Activated CD8-positive, alpha-beta T cell treated with anti-CD3 and anti-CD28 coated beads for 36 hours (primary cell): ENCODE results near the gene BAK1. TPM values are rescaled to one million over a fixed set of nuclear protein-coding genes. Genes with fewer than 3 reads are reported as not detected.
A peak's percentile ranks its signal among the peaks of the same experiment; 100 is the strongest.
"Not testable (repeated sequence)": the region's sequence is repeated elsewhere in the genome, so short reads cannot be mapped to it uniquely, and the experiment has no call there.

Experiments
- ATAC-seq: fragments of 200-7000 bp; cut with Tn5 transposase; one replicate; pipeline ENCODE4 v1.10.0; 2021; ENCODE audit warnings: mild to moderate bottlenecking, moderate library complexity
- CTCF ChIA-PET: fragments of 350-600 bp; sonication (Branson Sonifier 250); formaldehyde crosslinking; loops from one replicate; lab custom pipeline; 2021; ENCODE audit warnings: antibody characterized with exemption; lab: Charles Lee
- POLR2A ChIA-PET: fragments of 350-600 bp; sonication (Branson Sonifier 250); formaldehyde crosslinking; loops from one replicate; lab custom pipeline; 2021; ENCODE audit warnings: antibody characterized with exemption; lab: Charles Lee
- DNase-seq: peaks from one replicate; pipeline ENCODE4 v3.0.0-alpha.2; 2020
- H3K27ac Mint-ChIP-seq: one replicate; pipeline ENCODE4 v1.8.0; 2021; ENCODE audit warnings: mild to moderate bottlenecking, mixed read lengths
- H3K27me3 Mint-ChIP-seq: one replicate; pipeline ENCODE4 v1.8.0; 2021; ENCODE audit warnings: mixed read lengths
- H3K36me3 Mint-ChIP-seq: one replicate; pipeline ENCODE4 v1.8.0; 2021; ENCODE audit warnings: low read depth, mixed read lengths
- H3K4me1 Mint-ChIP-seq: one replicate; pipeline ENCODE4 v1.8.0; 2021; ENCODE audit warnings: low read depth, mixed read lengths
- H3K4me3 Mint-ChIP-seq: one replicate; pipeline ENCODE4 v1.8.0; 2021; ENCODE audit warnings: mild to moderate bottlenecking, moderate library complexity, mixed read lengths
- H3K9me3 Mint-ChIP-seq: one replicate; pipeline ENCODE4 v1.8.0; 2021; ENCODE audit warnings: mixed read lengths
- intact Hi-C: fragments of 100-400 bp; cut with micrococcal nuclease; formaldehyde crosslinking; loops from one replicate; pipeline ENCODE4 v1.10.0; 2022
- total RNA-seq, 2 experiments: library from RNA; stranded (reverse); gene quantifications; one replicate each; pipeline ENCODE4 v1.2.3, GENCODE V29; 2021
- TF ChIP-seq, protein P1 (sequence below): fragments of 200-600 bp; IDR thresholded peaks from one replicate; pipeline ENCODE4 v1.8.0; 2022; ENCODE audit warnings: antibody characterized with exemption, mild to moderate bottlenecking

The BAK1 gene
- total RNA-seq, 2 experiments from 2014 or later: 33.8 to 34.3 TPM

DNA sequence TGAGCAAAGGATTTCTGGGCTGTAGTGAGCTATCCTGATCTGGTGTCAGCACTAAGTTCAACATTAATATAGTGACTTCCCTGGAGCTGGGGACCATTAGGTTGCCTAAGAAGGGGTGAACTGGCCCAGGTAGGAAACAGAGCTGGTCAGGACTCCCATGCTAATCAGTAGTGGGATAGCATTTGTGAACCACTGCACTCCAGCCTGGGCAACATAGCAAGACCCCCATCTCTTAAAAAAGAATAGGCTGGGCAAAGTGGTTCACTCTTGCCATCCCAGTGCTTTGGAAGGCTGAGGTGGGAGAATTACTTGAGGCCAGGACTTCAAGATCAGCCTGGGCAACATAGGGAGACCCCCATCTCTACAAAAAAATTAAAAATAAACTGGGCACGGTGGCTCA lies 39.3 kb downstream of the BAK1 start:
- Mint-ChIP-seq H3K27me3 (no peaks in the 10 kb centered on the region), H3K27ac (no peak overlapping the region), H3K9me3 (no peaks in the 10 kb centered on the region), H3K36me3 (no peaks in the 10 kb centered on the region), H3K4me1 (no peaks in the 10 kb centered on the region), H3K4me3 (no peak overlapping the region)
- TF ChIP-seq, protein P1, sequence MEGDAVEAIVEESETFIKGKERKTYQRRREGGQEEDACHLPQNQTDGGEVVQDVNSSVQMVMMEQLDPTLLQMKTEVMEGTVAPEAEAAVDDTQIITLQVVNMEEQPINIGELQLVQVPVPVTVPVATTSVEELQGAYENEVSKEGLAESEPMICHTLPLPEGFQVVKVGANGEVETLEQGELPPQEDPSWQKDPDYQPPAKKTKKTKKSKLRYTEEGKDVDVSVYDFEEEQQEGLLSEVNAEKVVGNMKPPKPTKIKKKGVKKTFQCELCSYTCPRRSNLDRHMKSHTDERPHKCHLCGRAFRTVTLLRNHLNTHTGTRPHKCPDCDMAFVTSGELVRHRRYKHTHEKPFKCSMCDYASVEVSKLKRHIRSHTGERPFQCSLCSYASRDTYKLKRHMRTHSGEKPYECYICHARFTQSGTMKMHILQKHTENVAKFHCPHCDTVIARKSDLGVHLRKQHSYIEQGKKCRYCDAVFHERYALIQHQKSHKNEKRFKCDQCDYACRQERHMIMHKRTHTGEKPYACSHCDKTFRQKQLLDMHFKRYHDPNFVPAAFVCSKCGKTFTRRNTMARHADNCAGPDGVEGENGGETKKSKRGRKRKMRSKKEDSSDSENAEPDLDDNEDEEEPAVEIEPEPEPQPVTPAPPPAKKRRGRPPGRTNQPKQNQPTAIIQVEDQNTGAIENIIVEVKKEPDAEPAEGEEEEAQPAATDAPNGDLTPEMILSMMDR: no peak
- intact Hi-C loops: no loop called here
- DNase-seq: no peak
- no peak for ATAC-seq
- CTCF ChIA-PET: interaction anchor here (0.6 to 1.3 kb wide), 2 partner anchors 8 to 86 kb away, joined by 3 to 4 read pairs; no protein-coding TSS in a partner anchor
- POLR2A ChIA-PET: no interaction called here

DNA sequence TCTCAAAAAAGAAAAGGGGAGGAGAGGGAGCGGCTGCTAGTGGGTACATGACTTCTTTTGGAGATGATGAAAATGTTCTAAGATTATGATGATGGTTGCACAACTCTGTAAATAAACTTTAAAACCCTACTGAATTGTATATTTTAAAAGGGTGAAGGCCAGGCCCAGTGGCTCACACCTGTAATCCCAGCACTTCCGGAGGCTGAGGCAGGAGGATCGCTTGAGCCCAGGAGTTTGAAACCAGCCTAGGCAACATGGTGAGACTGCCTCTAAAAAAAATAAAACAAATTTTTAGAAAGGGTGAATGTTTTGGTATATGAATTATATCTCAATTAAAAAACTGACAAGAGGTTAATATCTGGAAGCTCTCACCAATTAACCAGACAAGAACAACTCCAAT lies 45.4 kb downstream of the BAK1 start:
- intact Hi-C loops: no loop called here
- ChIA-PET CTCF (interaction anchor here (1.3 kb wide), 1 partner anchor 144 kb away, joined by 4 read pairs; no protein-coding TSS in a partner anchor), POLR2A (no interaction called here)
- Mint-ChIP-seq H3K36me3 (no peaks in the 10 kb centered on the region), H3K9me3 (no peaks in the 10 kb centered on the region), H3K4me1 (peaks cover 9% of the 10 kb centered on the region), H3K4me3 (no peak overlapping the region), H3K27me3 (no peaks in the 10 kb centered on the region), H3K27ac (no peak overlapping the region)
- no peak for ATAC-seq
- no peak for DNase-seq
- TF ChIP-seq, protein P1: no peak

DNA sequence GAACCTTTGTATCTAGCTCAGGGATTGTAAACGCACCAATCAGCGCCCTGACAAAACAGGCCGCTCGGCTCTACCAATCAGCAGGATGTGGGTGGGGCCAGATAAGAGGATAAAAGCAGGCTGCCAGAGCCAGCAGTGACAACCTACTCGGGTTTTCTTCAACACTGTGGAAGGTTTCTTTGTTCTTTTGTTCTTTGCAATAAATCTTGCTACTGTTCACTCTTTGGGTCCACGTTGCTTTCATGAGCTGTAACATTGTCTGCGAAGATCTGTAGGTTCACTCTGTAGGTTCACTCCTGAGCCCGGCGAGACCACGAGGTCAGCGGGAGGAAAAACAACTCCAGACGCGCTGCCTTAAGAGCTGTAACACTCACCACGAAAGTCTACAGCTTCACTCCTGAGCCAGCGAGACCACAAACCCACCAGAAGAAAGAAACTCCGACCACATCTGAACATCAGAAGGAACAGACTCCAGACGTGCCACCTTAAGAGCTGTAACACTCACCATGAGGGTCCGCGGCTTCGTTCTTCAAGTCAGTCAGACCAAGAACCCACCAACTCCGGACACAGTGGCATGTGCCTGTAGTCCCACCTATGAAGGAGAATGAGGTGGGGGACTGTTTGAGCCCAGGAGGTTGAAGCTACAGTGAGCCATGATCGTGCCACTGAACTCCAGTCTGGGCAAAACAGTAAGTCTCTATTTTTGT lies 46.8 kb downstream of the BAK1 start:
- ChIA-PET POLR2A (interaction anchor here (0.6 to 1.6 kb wide), 14 partner anchors 15 to 562 kb away, joined by 3 to 7 read pairs (median 3); partner anchors contain the start of gene BAK1), CTCF (interaction anchor here (0.8 to 1.6 kb wide), 5 partner anchors 17 to 143 kb away, joined by 3 to 8 read pairs (median 4); partner anchors contain the start of gene BAK1)
- ATAC-seq: peak; percentile 84
- Mint-ChIP-seq H3K27ac (peak overlapping the region; percentile 71), H3K4me3 (peak overlapping the region; percentile 64)
- DNase-seq: peak; percentile 81
- H3K4me1 Mint-ChIP-seq, H3K36me3 Mint-ChIP-seq, intact Hi-C loops, H3K27me3 Mint-ChIP-seq, H3K9me3 Mint-ChIP-seq: not testable (repeated sequence)

DNA sequence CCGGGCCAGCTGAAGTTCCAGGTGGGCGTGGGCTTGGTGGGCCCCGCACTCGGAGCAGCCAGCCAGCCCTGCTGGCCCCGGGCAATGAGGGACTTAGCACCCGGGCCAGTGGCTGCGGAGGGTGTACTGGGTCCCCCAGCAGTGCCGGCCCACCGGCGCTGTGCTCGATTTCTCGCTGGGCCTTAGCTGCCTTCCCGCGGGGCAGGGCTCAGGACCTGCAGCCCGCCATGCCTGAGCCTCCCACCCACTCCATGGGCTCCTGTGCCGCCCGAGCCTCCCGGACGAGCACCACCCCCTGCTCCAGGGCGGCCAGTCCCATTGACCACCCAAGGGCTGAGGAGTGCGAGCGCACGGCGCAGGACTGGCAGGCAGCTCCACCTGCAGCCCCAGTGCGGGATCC lies 47.6 kb downstream of the BAK1 start:
- ATAC-seq, H3K36me3 Mint-ChIP-seq, intact Hi-C loops, H3K4me1 Mint-ChIP-seq, H3K27me3 Mint-ChIP-seq, DNase-seq, H3K9me3 Mint-ChIP-seq, H3K27ac Mint-ChIP-seq, H3K4me3 Mint-ChIP-seq: not testable (repeated sequence)
- POLR2A ChIA-PET: interaction anchor here (0.9 to 1.5 kb wide), 4 partner anchors 15 to 141 kb away, joined by 3 to 5 read pairs (median 4); no protein-coding TSS in a partner anchor
- CTCF ChIA-PET: interaction anchor here (1.2 kb wide), 1 partner anchor 18 kb away, joined by 3 read pairs; no protein-coding TSS in a partner anchor

DNA sequence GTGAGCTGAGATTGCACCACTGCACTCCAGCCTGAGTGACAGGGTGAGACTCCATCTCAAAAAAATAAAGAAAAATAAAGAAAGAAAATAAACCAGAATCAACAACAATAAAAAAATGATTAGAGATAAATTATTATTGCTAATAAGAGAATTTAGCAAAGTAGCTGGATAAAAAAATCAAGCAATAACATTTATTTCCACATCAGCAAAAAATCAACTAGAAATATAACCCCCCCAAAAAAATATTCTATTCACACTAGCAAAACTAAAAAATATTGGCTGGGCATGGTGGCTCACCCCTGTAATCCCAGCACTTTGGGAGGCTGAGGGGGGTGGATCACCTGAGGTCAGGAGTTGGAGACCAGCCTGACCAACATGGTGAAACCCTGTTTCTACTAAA lies 49.5 kb downstream of the BAK1 start:
- DNase-seq, ATAC-seq, H3K27me3 Mint-ChIP-seq, H3K4me1 Mint-ChIP-seq, H3K27ac Mint-ChIP-seq, H3K9me3 Mint-ChIP-seq, H3K36me3 Mint-ChIP-seq, H3K4me3 Mint-ChIP-seq, intact Hi-C loops: not testable (repeated sequence)
- CTCF ChIA-PET: interaction anchor here (0.9 kb wide), 1 partner anchor 12 kb away, joined by 3 read pairs; no protein-coding TSS in a partner anchor
- POLR2A ChIA-PET: interaction anchor here (0.7 kb wide), 1 partner anchor 202 kb away, joined by 3 read pairs; no protein-coding TSS in a partner anchor

Other genes with a start within 250 kb of the BAK1 start
- 10 to 100 TPM; 93.4 to 96.0 TPM for gene KIFC1, start 188.5 kb downstream of the BAK1 start, total RNA-seq
- 10 to 100 TPM; 31.9 to 32.6 TPM for gene PHF1, start 169.3 kb downstream of the BAK1 start, total RNA-seq
- gene CUTA, start 162.2 kb downstream of the BAK1 start, total RNA-seq: 100 to 1,000 TPM; 155 to 160 TPM
- gene SYNGAP1, start 160.2 kb downstream of the BAK1 start, total RNA-seq: 10 to 100 TPM; 57.9 to 67.0 TPM
- gene ZBTB9, start 125.7 kb downstream of the BAK1 start, total RNA-seq: 1 to 10 TPM; 7.8 to 8.7 TPM
- gene ITPR3, start 41.0 kb upstream of the BAK1 start, total RNA-seq: 10 to 100 TPM; 36.6 to 38.0 TPM
- gene UQCC2, start 131.4 kb upstream of the BAK1 start, total RNA-seq: 100 to 1,000 TPM; 127 to 128 TPM
- gene IP6K3, start 166.6 kb upstream of the BAK1 start, total RNA-seq: not detected
- gene LEMD2, start 208.9 kb upstream of the BAK1 start, total RNA-seq: 10 to 100 TPM; 40.1 to 41.5 TPM
- not detected for gene MLN, start 223.7 kb upstream of the BAK1 start, total RNA-seq